ENCODE measurements around the gene SNAPIN.

Gene SNAPIN

DNA sequence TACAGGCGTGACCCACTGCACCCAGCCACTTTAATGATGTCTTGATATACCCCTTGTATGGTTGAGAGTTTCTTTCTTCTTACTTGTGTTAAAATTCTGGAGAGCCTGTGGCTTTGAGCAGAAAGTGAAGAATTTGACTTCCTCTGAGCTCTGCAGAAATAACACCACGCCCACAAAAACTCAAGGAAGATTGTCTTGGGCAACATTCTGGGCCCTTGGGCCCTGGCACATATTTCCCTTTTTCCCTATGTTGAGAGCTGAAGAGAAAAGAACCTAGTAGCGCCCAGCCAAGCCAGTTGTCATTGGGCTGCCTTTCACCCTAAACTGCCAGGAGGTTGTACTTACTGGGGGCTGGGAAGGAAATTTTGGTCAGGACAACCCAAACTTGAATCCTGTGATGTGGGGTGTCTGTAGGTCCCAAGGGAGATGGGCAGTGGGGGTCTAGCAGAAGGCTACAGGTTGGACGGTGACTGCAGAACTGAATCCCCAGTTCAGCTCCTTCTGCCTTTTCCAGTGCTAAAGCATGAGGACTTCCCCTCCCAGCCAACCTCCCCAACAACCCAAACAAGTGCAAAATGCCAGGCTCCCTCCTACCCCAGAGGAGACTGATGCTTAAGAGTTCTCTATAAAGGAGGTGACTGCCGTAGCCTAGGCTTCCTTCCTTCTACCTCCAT lies 11.7 kb upstream of the SNAPIN start:
- no peak for DNase-seq (ENCODE audit: low read depth)
- no peak overlapping the region for H3K4me3 ChIP-seq (ENCODE audit: low read length)
- TF ChIP-seq, protein P1, sequence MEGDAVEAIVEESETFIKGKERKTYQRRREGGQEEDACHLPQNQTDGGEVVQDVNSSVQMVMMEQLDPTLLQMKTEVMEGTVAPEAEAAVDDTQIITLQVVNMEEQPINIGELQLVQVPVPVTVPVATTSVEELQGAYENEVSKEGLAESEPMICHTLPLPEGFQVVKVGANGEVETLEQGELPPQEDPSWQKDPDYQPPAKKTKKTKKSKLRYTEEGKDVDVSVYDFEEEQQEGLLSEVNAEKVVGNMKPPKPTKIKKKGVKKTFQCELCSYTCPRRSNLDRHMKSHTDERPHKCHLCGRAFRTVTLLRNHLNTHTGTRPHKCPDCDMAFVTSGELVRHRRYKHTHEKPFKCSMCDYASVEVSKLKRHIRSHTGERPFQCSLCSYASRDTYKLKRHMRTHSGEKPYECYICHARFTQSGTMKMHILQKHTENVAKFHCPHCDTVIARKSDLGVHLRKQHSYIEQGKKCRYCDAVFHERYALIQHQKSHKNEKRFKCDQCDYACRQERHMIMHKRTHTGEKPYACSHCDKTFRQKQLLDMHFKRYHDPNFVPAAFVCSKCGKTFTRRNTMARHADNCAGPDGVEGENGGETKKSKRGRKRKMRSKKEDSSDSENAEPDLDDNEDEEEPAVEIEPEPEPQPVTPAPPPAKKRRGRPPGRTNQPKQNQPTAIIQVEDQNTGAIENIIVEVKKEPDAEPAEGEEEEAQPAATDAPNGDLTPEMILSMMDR (conservative IDR thresholded peaks at IDR 0.05; ENCODE audit: low read depth, low read length) = no peak

DNA sequence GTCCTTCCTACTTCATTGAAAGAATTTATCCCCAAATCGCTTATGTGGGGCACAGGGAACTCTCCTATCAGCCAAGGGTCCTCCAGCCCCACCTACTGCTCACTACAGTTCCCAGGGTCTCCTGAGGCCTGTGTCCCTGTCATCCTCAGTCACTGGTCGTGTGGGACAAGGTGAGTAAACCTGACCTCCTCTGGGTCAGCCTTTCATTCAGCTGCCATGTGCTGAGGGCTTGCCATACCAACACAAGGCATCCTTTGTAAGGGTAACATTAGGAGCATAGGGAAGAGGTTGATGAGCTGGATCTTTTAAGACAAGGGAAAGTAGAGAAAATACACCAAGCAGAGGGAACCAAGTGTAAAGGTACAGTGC lies 11.2 kb upstream of the SNAPIN start:
- TF ChIP-seq, protein P1 (conservative IDR thresholded peaks at IDR 0.05; ENCODE audit: low read depth, low read length) = peak; percentile 12
- no peak overlapping the region for H3K4me3 ChIP-seq (ENCODE audit: low read length)
- no peak for DNase-seq (ENCODE audit: low read depth)

DNA sequence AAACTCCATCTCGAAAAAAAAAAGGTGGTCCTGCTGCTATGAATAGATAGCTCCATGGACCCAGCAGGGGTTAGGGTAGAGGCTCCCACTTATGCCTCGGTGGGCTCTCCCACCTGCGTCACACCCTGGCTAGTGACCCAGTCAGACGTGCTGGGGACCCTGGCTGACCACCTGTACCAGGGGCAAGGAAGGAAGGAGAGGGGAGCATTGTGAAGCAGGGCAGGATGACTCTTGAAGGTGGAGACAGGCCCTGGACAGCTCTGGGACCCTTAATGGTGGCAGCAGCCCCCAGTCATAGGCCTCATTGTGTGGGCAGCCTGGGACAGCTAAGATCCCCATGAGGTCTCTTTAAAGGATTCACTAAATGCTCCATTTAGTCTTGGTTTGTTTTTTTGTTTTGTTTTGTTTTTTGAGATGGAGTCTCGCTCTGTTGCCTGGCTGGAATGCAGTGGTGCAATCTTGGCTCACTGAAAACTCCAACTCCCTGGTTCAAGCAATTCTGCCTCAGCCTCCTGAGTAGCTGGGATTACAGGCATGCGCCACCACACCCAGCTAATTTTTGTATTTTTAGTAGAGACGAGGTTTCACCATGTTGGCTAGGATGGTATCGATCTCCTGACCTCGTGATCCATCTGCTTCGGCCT lies 10.4 kb upstream of the SNAPIN start:
- no peak for DNase-seq (ENCODE audit: low read depth)
- H3K4me3 ChIP-seq (ENCODE audit: low read length) = no peak overlapping the region
- TF ChIP-seq, protein P1 (conservative IDR thresholded peaks at IDR 0.05; ENCODE audit: low read depth, low read length) = no peak

DNA sequence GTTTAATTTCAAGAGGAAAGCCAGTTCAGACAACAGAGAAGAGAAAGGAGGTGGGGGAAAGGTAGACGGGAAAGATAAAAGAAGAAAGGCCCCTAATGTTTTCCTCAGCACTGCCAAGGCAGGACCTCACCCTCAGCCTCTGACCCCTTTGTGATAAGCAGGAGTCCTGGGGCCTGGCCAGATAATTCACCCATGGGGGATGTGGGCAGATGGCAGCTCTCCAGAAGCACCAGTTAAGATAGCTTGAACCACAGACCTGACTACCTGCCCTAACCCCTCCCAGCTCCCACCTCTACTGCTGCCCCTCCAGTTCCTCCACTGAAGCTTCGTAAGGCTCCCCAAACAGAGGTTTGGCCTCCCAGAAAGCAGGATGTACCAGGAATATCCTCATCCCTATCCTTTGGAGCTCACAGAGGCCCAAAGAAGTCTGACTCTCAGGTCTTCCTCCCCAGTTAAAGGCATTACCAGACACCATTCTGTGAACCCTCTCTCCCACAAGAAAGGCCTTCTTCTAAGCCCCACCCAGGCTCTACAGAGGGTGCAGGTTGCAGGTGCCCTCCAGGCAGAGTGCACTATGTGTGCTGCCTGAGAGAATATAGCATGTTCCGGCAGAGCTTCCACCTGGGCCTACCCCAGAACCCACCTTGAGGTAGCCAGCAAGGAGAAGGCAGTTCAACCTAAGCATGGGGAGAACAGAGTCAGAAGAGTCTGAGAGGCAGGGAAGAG lies 9.2 kb upstream of the SNAPIN start:
- TF ChIP-seq, protein P1 (conservative IDR thresholded peaks at IDR 0.05; ENCODE audit: low read depth, low read length) = no peak
- H3K4me3 ChIP-seq (ENCODE audit: low read length) = no peak overlapping the region
- DNase-seq (ENCODE audit: low read depth) = no peak

DNA sequence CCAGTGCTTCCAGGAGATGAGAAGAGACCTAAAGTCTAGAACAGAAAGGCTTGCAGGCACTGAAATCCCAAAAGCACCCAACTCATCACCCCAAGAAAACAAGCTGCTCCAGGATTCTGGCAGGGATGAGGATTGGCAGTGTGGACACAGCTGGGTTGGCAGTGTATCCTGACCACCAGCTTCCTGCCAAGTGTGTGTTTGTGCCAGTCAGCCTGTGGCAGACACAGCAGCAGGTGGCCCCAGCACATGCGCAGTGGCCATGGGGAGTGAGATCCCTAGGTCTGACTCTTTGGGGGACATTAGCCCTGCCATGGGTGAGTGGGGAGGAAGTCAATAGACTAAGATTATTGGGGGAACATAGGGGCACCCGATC lies 8.7 kb upstream of the SNAPIN start:
- H3K4me3 ChIP-seq (ENCODE audit: low read length) = no peak overlapping the region

DNA sequence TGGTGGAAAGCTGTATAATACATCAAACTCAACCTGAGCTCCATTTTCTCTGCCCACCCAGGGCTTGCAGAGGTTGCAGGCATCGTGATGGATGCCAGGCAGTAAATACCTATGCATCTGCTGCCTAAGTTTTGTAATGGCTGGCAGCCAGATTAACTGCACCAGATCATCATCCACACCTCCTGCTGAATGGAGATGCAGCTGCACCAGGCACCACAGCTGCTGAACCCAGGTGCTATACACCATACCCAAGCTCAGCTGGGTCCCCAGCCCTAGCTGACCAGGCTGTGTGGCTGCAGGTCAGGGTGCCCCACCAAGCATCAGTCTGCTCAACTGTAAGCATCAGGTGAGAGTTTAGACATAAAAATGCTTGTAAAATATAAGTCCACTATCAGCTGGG lies 6.7 kb upstream of the SNAPIN start:
- no peak overlapping the region for H3K4me3 ChIP-seq (ENCODE audit: low read length)
- TF ChIP-seq, protein P1 (conservative IDR thresholded peaks at IDR 0.05; ENCODE audit: low read depth, low read length) = no peak
- DNase-seq (ENCODE audit: low read depth) = no peak

More for the DNA sequence above, 8.7 kb upstream of the SNAPIN start:
- no peak for DNase-seq (ENCODE audit: low read depth)
- TF ChIP-seq, protein P1 (conservative IDR thresholded peaks at IDR 0.05; ENCODE audit: low read depth, low read length) = no peak
